ENCODE data around the gene ATP5MK.
"Not testable (repeated sequence)": the region's sequence is repeated elsewhere in the genome, so short reads cannot be mapped to it uniquely, and the experiment has no call there.

The ATP5MK gene

DNA sequence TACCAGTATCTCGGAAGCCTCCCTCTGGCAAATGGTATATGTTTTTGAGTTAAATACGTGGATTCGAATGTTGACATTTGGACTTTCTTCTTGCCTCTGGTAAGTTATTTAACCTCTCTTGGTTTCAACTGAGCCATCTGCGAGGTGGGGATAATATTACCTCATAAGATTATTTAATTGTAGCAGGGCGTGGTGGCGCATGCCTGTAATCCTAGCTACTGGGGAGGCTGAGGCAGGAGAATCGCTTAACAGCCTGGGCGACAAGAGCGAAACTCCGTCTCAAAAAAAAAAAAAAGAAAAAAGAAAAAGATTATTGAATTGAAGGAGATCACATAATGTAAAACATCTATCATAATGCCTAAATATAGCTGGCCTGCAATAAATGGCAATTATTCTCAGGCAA is 28.9 kb downstream of the ATP5MK start:
- Histone ChIP-seq H3K9me3 (ENCODE audit: control insufficient read depth, low read length) (no peaks in the 10 kb centered on the region), H3K4me2 (ENCODE audit: low read length) (peak overlapping the region; percentile 89), H2AFZ (peak overlapping the region; percentile 93), H3K9ac (no peak overlapping the region), H3K27ac (peak overlapping the region; percentile 75), H3K4me1 (no peaks in the 10 kb centered on the region), H3K36me3 (ENCODE audit: control insufficient read depth, insufficient read depth, low read length) (no peaks in the 10 kb centered on the region), H3K79me2 (peaks cover 14% of the 10 kb centered on the region), H3K27me3 (ENCODE audit: control insufficient read depth, insufficient read depth, low read length) (no peaks in the 10 kb centered on the region), H3K4me3 (ENCODE audit: low read depth, low read length) (peak overlapping the region; percentile 79)
- TF ChIP-seq, protein P1, sequence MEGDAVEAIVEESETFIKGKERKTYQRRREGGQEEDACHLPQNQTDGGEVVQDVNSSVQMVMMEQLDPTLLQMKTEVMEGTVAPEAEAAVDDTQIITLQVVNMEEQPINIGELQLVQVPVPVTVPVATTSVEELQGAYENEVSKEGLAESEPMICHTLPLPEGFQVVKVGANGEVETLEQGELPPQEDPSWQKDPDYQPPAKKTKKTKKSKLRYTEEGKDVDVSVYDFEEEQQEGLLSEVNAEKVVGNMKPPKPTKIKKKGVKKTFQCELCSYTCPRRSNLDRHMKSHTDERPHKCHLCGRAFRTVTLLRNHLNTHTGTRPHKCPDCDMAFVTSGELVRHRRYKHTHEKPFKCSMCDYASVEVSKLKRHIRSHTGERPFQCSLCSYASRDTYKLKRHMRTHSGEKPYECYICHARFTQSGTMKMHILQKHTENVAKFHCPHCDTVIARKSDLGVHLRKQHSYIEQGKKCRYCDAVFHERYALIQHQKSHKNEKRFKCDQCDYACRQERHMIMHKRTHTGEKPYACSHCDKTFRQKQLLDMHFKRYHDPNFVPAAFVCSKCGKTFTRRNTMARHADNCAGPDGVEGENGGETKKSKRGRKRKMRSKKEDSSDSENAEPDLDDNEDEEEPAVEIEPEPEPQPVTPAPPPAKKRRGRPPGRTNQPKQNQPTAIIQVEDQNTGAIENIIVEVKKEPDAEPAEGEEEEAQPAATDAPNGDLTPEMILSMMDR (IDR thresholded peaks at IDR 0.05): no peak

DNA sequence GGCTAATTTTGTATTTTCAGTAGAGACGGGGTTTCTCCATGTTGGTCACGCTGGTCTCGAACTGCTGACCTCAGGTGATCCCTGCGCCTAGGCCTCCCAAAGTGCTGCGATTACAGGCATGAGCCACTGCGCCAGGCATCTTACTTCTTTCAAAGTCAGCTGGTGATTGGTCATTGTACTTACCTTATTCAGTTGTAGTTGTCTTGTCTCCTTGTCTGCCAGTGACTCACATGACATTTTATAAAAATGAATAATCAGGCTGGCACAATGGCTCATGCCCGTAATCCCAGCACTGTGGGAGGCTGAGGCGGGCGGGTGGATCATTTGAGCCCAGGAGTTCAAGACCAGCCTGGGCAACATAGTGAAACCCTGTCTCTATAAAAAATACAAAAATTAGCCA is 35.5 kb downstream of the ATP5MK start:
- not testable (repeated sequence) for H3K27me3 ChIP-seq (ENCODE audit: control insufficient read depth, insufficient read depth, low read length); H3K9ac ChIP-seq; H3K79me2 ChIP-seq; H2AFZ ChIP-seq; H3K4me2 ChIP-seq (ENCODE audit: low read length); H3K4me3 ChIP-seq (ENCODE audit: low read depth, low read length); H3K4me1 ChIP-seq; H3K27ac ChIP-seq; H3K9me3 ChIP-seq (ENCODE audit: control insufficient read depth, low read length); H3K36me3 ChIP-seq (ENCODE audit: control insufficient read depth, insufficient read depth, low read length)

DNA sequence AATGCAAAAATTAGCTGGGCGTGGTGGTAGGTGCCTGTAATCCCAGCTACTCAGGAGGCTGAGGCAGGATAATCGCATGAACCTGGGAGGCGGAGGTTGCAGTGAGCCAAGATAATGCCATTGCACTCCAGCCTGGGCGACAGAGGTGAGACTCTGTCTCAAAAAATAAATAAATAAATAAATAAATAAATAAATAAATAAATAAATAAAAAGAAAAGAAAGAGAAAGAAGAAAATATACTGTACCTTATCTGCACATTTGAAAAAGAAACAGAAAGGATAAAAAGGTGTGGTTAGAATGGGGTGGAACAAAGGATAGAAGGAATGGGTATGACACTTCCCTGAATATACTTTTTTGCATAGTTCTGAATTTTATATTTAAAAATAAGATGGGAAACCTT is 36.8 kb downstream of the ATP5MK start:
- not testable (repeated sequence) for H3K36me3 ChIP-seq (ENCODE audit: control insufficient read depth, insufficient read depth, low read length); H3K9me3 ChIP-seq (ENCODE audit: control insufficient read depth, low read length); H3K27ac ChIP-seq; H3K4me2 ChIP-seq (ENCODE audit: low read length); H3K9ac ChIP-seq; H3K79me2 ChIP-seq; H3K4me1 ChIP-seq; H3K27me3 ChIP-seq (ENCODE audit: control insufficient read depth, insufficient read depth, low read length); H2AFZ ChIP-seq; H3K4me3 ChIP-seq (ENCODE audit: low read depth, low read length)

DNA sequence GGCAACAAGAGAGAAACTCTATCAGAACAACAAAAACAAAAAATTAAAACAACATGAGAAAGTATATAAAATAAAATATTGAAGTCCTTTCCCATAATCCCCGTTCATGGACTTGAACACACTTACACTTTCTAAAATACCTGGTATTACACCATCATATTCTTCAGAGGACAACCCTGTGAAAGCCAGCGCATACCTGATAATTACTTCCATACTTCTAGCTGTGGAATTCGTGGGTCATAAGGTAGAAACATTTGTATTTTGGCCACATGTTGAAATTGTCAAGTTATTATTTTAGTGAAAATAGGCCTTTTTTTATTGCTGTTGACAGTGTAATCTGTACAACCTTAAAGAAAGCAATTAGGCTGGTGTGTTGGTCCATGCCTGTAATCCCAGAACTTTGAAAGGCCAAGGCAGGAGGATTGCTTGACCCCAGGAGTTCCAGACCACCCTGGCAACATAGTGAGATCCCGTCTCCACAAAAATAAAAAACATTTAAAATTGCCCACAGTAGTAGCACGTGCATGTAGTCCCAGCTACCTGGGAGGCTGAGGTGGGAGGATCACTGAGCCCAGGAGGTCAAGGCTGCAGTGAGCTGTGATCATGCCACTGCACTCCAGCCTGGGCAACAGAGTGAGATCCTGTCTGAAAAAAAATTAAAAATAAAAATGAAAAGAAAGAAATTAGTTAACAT is 40.2 kb downstream of the ATP5MK start:
- Histone ChIP-seq H3K27ac (no peak overlapping the region), H3K4me1 (peaks cover 4% of the 10 kb centered on the region), H3K27me3 (ENCODE audit: control insufficient read depth, insufficient read depth, low read length) (no peaks in the 10 kb centered on the region), H3K36me3 (ENCODE audit: control insufficient read depth, insufficient read depth, low read length) (no peaks in the 10 kb centered on the region), H3K79me2 (no peaks in the 10 kb centered on the region), H3K9ac (no peak overlapping the region), H2AFZ (no peak overlapping the region), H3K4me2 (ENCODE audit: low read length) (no peak overlapping the region), H3K4me3 (ENCODE audit: low read depth, low read length) (no peak overlapping the region), H3K9me3 (ENCODE audit: control insufficient read depth, low read length) (no peaks in the 10 kb centered on the region)
- TF ChIP-seq, protein P1 (IDR thresholded peaks at IDR 0.05): no peak

DNA sequence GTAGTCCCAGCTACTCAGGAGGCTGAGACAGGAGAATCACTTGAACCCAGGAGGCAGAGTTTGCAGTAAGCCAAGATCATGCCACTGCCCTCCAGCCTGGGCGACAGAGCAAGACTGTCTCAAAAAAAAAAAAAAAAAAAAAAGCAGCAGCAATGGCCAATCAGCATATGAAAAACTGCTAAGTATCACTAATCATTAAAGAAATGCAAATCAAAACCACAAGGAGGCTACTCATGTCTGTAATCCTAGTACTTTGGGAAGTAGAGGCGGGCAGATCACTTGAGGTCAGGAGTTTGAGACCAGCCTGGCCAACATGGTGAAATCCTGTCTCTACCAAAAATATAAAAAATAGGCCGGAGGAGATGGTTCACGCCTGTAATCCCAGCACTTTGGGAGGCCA is 41.7 kb downstream of the ATP5MK start:
- not testable (repeated sequence) for H3K4me1 ChIP-seq; H3K9ac ChIP-seq; H2AFZ ChIP-seq; H3K4me2 ChIP-seq (ENCODE audit: low read length); H3K36me3 ChIP-seq (ENCODE audit: control insufficient read depth, insufficient read depth, low read length); H3K79me2 ChIP-seq; H3K27me3 ChIP-seq (ENCODE audit: control insufficient read depth, insufficient read depth, low read length); H3K4me3 ChIP-seq (ENCODE audit: low read depth, low read length); H3K27ac ChIP-seq; H3K9me3 ChIP-seq (ENCODE audit: control insufficient read depth, low read length)

DNA sequence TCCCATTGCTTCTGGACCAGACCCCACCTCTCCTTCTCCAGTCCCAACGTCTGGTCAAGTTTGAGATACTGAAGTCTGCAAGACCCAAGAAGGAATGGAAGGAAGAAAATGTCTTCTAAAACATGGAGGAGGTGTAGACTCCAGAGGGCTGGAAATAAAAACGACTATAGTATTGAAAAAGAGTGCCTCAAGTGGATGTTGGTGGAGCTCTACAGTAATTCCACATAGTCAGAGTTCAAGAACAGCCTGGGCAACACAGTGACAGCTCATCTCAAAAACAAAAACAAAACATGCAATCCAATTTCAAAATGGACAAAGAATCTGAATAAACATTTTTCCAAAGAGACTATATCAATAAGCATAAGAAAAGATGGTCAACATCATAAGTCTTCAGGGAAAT is 43.0 kb downstream of the ATP5MK start:
- Histone ChIP-seq H3K4me2 (ENCODE audit: low read length) (no peak overlapping the region), H3K9ac (no peak overlapping the region), H2AFZ (no peak overlapping the region), H3K27me3 (ENCODE audit: control insufficient read depth, insufficient read depth, low read length) (no peaks in the 10 kb centered on the region), H3K9me3 (ENCODE audit: control insufficient read depth, low read length) (no peaks in the 10 kb centered on the region), H3K36me3 (ENCODE audit: control insufficient read depth, insufficient read depth, low read length) (no peaks in the 10 kb centered on the region), H3K4me3 (ENCODE audit: low read depth, low read length) (no peak overlapping the region), H3K79me2 (no peaks in the 10 kb centered on the region), H3K27ac (no peak overlapping the region), H3K4me1 (peaks cover 4% of the 10 kb centered on the region)
- TF ChIP-seq, protein P1 (IDR thresholded peaks at IDR 0.05): no peak

All from parathyroid adenoma (tissue), 2 donors.